SK-N-SH treated with all-trans-retinoic acid at 6 μM for 48 hours (cell line): Measurements from ENCODE around the gene TINAGL1.

ENCODE experiments used
- ATAC-seq: fragments of 200-7000 bp; cut with Tn5 transposase; 3 replicates; pipeline ENCODE4 v1.9.1; 2020; ENCODE audit warnings: mild to moderate bottlenecking, moderate library complexity
- ARNTL ChIP-seq: fragments of 450-650 bp; formaldehyde crosslinking; IDR thresholded peaks from 2 replicates; pipeline ENCODE4 v1.5.0; 2020; ENCODE audit warnings: low read depth, mild to moderate bottlenecking, moderate library complexity, borderline replicate concordance
- BACH2 ChIP-seq: fragments of 250-450 bp; sonication (Bioruptor Pico); IDR thresholded peaks from 2 replicates; pipeline ENCODE4 v1.9.0; 2021; ENCODE audit warnings: mild to moderate bottlenecking, borderline replicate concordance
- CREB5 ChIP-seq: fragments of 250-450 bp; sonication (Bioruptor Pico); IDR thresholded peaks from 2 replicates; pipeline ENCODE4 v1.5.1; 2020; ENCODE audit warnings: low read depth, mild to moderate bottlenecking, moderate library complexity
- CSDC2 ChIP-seq: fragments of 250-450 bp; sonication (Bioruptor Pico); IDR thresholded peaks from 2 replicates; pipeline ENCODE4 v1.5.0; 2020; ENCODE audit warnings: mild to moderate bottlenecking, moderate library complexity
- CSRNP3 ChIP-seq: fragments of 250-450 bp; sonication (Bioruptor Pico); IDR thresholded peaks from 2 replicates; pipeline ENCODE4 v1.5.1; 2021; ENCODE audit warnings: mild to moderate bottlenecking, moderate library complexity
- ESRRG ChIP-seq: fragments of 250-450 bp; sonication (Bioruptor Pico); IDR thresholded peaks from 2 replicates; pipeline ENCODE4 v1.6.1; 2021; ENCODE audit warnings: mild to moderate bottlenecking
- GLIS3 ChIP-seq: fragments of 250-450 bp; sonication (Bioruptor Pico); IDR thresholded peaks from 2 replicates; pipeline ENCODE4 v1.5.0; 2020; ENCODE audit warnings: mild to moderate bottlenecking, moderate library complexity
- ISL1 ChIP-seq: fragments of 250-450 bp; sonication (Bioruptor Pico); IDR thresholded peaks from 2 replicates; pipeline ENCODE4 v2.1.2; 2022; ENCODE audit warnings: mild to moderate bottlenecking, moderate library complexity
- PATZ1 ChIP-seq: fragments of 250-450 bp; sonication (Bioruptor Pico); IDR thresholded peaks from 2 replicates; pipeline ENCODE4 v1.8.0; 2020; ENCODE audit warnings: mild to moderate bottlenecking, moderate library complexity, borderline replicate concordance
- POU6F1 ChIP-seq: fragments of 250-450 bp; sonication (Bioruptor Pico); IDR thresholded peaks from 2 replicates; pipeline ENCODE4 v1.8.0; 2021; ENCODE audit warnings: low read depth, mild to moderate bottlenecking, moderate library complexity, borderline replicate concordance
- PPARA ChIP-seq: fragments of 250-450 bp; sonication (Bioruptor Pico); IDR thresholded peaks from 2 replicates; pipeline ENCODE4 v1.5.0; 2020; ENCODE audit warnings: mild to moderate bottlenecking, borderline replicate concordance
- RARB ChIP-seq: fragments of 250-450 bp; sonication (Bioruptor Pico); IDR thresholded peaks from 2 replicates; pipeline ENCODE4 v1.8.0; 2021; ENCODE audit warnings: mild to moderate bottlenecking, moderate library complexity
- SNAI2 ChIP-seq: fragments of 250-450 bp; sonication (Bioruptor Pico); IDR thresholded peaks from 2 replicates; pipeline ENCODE4 v1.5.0; 2020; ENCODE audit warnings: mild to moderate bottlenecking, moderate library complexity
- TSHZ2 ChIP-seq: fragments of 250-450 bp; sonication (Bioruptor Pico); IDR thresholded peaks from 2 replicates; pipeline ENCODE4 v1.5.0; 2020; ENCODE audit warnings: mild to moderate bottlenecking, moderate library complexity
- ZFP3 ChIP-seq: fragments of 250-450 bp; sonication (Bioruptor Pico); IDR thresholded peaks from 2 replicates; pipeline ENCODE4 v1.5.0; 2020; ENCODE audit warnings: mild to moderate bottlenecking, moderate library complexity
- ZFP30 ChIP-seq: fragments of 450-650 bp; formaldehyde crosslinking; IDR thresholded peaks from 2 replicates; pipeline ENCODE4 v1.5.0; 2022; ENCODE audit warnings: mild to moderate bottlenecking, moderate library complexity
- ZNF70 ChIP-seq: fragments of 450-650 bp; formaldehyde crosslinking; IDR thresholded peaks from 2 replicates; pipeline ENCODE4 v1.5.0; 2020; ENCODE audit warnings: mild to moderate bottlenecking, moderate library complexity
- ZNF8 ChIP-seq: fragments of 450-650 bp; formaldehyde crosslinking; IDR thresholded peaks from 2 replicates; pipeline ENCODE4 v1.5.0; 2020; ENCODE audit warnings: mild to moderate bottlenecking, moderate library complexity

TINAGL1 gene

DNA sequence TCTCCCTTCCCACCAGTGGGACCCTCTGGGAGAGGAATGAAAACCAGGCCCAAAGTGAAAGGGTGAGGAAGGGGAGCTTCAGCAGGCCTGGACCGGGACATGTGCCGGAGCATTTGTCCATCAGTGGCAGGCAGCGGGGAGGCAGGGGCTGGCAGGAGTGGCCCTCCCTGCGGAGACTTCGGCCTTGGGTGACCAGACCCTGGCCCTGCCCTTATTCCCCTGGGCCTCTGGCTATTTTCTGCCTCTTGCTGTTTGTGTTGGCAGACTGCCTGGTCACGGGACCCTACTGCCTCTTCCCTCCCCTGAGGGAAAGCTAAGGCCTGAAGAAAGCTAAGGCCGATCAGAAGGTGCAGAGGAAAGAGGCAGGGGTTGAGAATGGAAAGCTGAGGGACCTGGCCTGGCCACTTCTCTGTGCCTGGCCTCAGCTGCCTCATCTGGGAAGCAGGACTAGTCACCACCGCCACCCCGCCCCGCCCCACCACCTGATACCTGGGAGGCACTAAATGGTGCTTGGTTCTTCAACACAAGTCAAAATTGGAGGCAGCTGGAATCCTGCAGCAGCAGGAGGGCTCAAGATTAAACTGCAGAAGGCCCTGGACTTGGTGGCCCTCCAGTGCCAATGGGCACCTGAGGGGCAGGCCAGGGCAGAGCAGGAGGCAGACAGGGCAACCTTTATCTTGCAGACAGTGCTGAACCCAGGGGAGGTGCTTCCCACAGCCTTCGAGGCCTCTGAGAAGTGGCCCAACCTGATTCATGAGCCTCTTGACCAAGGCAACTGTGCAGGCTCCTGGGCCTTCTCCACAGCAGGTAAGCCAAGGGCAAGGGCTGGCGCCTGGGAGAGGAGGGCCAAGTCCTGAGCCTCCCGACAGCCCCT lies 7.9 kb downstream of the TINAGL1 start:
- TF ChIP-seq ZFP3 (CRISPR knock-in tag) (no peak), TSHZ2 (0 out of 2 replicates have a peak, but pooled peaks have one; percentile 16), POU6F1 (CRISPR knock-in tag) (no peak), PATZ1 (CRISPR knock-in tag) (no peak), BACH2 (CRISPR knock-in tag) (no peak), RARB (CRISPR knock-in tag) (no peak), ZFP30 (CRISPR knock-in tag) (no peak), ZNF70 (peak; percentile 70; the same call in 1 of the 2 replicates), CSDC2 (CRISPR knock-in tag) (no peak)
- ATAC-seq, result peak; percentile 64

DNA sequence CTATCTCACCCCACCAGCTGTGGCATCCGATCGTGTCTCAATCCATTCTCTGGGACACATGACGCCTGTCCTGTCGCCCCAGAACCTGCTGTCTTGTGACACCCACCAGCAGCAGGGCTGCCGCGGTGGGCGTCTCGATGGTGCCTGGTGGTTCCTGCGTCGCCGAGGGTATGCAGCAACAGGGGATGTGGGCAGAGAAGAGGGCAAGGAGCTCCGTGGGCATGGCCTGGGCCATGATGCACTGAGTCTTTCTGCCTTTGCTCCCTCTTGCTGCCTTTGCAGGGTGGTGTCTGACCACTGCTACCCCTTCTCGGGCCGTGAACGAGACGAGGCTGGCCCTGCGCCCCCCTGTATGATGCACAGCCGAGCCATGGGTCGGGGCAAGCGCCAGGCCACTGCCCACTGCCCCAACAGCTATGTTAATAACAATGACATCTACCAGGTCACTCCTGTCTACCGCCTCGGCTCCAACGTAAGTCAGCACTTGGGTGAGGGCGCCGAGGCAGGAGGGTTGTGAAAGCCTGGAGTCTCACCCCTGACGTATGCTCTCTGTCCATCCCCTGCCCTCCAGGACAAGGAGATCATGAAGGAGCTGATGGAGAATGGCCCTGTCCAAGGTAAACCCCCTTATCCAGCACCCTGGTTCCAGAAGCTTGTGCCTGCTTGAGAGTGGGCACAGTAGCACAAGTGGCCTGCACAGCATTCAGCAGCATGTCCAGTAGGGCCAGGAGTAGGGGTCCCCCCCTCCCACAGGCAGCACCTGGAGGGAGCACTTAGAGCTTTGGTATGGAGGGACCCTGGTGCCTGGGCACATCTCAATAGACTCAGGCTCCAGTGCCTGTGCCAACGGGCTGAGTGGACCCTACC lies 8.8 kb downstream of the TINAGL1 start:
- ATAC-seq, result no peak
- TF ChIP-seq PPARA (CRISPR knock-in tag), result no peak
- TF ChIP-seq TSHZ2, result no peak
- no peak for TF ChIP-seq ARNTL (CRISPR knock-in tag)
- TF ChIP-seq CREB5 (CRISPR knock-in tag), result no peak
- TF ChIP-seq BACH2 (CRISPR knock-in tag), result no peak
- TF ChIP-seq POU6F1 (CRISPR knock-in tag), result no peak
- TF ChIP-seq SNAI2 (CRISPR knock-in tag), result no peak
- TF ChIP-seq ZFP30 (CRISPR knock-in tag), result no peak
- TF ChIP-seq ZFP3 (CRISPR knock-in tag), result no peak
- no peak for TF ChIP-seq ISL1 (CRISPR knock-in tag)
- TF ChIP-seq CSDC2 (CRISPR knock-in tag), result no peak
- no peak for TF ChIP-seq ESRRG (CRISPR knock-in tag)
- TF ChIP-seq ZNF8 (CRISPR knock-in tag), result no peak
- TF ChIP-seq CSRNP3 (CRISPR knock-in tag), result no peak
- no peak for TF ChIP-seq GLIS3 (CRISPR knock-in tag)
